Stimulated activated CD4-positive, alpha-beta T cell treated with anti-CD3 and anti-CD28 coated beads, Interleukin-12 subunit alpha, Interleukin-12 subunit beta, amount 100 ng/mL, for 48 hours (primary cell): ENCODE measurements around the gene SLC66A2.
"Not testable (repeated sequence)": the region's sequence is repeated elsewhere in the genome, so short reads cannot be mapped to it uniquely, and the experiment has no call there.

Source experiments
- DNase-seq, 3 donors: peaks; one replicate each; pipeline ENCODE4 v3.0.0-alpha.2; 2020; ENCODE audit warnings: low read depth in 2 of 3, low spot score in 1 of 3

SLC66A2 gene

DNA sequence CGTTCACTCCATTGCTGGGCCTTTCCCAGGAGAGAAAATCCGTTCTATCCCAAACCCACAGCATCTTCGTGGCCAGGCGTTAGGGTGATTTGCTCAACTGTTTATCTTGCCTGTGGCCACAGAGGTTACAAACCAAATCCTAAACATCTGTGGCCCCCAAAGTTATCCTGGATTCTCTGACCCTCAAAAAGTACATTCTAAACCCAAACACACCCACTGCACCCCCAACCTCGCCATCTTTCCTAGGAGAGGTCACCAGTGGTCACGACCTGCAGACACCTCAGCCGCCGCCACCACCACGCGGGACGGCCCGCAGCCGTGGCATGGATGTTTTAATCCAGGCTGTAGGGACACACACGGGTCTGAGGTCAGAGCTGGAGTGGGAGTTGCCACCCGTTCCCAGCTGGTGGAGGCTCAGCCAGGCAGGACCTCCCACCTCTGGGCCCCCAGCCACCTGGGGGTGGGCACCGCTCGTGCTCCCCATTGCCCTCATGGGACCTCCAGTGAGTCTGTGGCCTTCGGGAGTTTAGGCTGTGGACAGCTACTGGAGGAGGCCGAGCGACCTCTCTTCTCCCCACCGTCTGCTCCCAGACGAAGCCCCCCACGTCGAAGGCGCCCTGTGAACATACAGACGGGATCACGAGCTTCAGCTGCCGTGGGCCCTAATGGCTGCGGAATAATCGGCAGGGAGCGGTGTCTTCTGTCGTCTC lies 81.7 kb downstream of the SLC66A2 start:
- no peak for DNase-seq

GRCh38 chr18:79868811-79869541 lies 82.5 kb downstream of the SLC66A2 start:
- no peak for DNase-seq

GRCh38 chr18:79868168-79868784 lies 83.2 kb downstream of the SLC66A2 start:
- no peak for DNase-seq

DNA sequence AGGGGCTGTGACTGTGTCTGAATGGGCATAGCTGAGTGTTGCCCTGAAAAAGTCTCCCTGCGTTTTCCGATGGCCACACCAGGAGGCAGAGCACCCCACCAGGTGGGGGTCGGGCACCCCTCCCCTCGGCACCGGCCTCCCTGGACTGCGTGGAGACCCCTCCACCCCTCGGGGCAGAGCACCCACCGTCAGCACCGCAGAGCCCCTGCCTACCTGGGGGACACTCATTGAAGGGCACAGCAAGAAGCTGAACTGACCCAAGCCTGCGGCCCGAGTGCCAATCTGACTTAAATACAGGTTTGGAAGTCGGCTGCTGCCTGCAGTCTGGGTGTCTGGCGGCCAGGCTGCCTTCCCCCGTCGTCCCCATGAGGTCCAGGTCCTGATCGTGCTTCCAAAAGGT lies 83.8 kb downstream of the SLC66A2 start:
- DNase-seq = no peak

- no peak for DNase-seq
Measured at GRCh38 chr18:79866889-79867574, 84.4 kb downstream of the SLC66A2 start.

DNA sequence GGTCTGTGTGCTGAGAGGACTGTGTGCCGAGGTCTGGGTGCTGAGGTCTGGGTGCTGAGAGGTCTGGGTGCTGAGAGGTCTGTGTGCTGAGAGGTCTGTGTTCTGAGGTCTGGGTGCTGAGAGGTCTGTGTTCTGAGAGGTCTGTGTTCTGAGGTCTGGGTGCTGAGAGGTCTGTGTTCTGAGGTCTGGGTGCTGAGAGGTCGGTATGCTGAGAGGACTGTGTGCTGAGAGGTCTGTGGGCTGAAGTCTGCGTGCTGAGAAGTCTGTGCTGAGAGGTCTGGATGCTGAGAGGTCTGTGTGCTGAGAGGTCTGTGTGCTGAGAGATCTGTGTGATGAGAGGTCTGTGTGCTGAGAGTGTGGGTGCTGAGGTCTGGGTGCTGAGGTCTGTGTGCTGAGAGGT lies 85.5 kb downstream of the SLC66A2 start:
- DNase-seq = not testable (repeated sequence)

DNA sequence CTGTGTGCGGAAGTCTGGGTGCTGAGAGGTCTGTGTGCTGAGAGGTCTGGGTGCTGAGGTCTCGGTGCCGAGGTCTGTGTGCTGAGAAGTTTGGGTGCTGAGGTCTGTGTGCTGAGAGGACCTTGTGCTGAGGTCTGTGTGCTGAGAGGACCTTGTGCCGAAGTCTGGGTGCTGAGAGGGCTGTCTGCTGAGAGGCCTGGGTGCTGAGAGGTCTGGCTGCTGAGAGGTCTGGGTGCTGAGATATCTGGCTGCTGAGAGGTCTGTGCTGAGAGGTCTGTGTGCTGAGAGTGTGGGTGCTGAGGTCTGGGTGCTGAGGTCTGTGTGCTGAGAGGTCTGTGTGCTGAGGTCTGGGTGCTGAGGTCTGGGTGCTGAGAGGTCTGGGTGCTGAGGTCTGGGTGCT lies 86.5 kb downstream of the SLC66A2 start:
- DNase-seq = not testable (repeated sequence)

GRCh38 chr18:79864006-79864725 lies 87.3 kb downstream of the SLC66A2 start:
- DNase-seq = no peak

DNA sequence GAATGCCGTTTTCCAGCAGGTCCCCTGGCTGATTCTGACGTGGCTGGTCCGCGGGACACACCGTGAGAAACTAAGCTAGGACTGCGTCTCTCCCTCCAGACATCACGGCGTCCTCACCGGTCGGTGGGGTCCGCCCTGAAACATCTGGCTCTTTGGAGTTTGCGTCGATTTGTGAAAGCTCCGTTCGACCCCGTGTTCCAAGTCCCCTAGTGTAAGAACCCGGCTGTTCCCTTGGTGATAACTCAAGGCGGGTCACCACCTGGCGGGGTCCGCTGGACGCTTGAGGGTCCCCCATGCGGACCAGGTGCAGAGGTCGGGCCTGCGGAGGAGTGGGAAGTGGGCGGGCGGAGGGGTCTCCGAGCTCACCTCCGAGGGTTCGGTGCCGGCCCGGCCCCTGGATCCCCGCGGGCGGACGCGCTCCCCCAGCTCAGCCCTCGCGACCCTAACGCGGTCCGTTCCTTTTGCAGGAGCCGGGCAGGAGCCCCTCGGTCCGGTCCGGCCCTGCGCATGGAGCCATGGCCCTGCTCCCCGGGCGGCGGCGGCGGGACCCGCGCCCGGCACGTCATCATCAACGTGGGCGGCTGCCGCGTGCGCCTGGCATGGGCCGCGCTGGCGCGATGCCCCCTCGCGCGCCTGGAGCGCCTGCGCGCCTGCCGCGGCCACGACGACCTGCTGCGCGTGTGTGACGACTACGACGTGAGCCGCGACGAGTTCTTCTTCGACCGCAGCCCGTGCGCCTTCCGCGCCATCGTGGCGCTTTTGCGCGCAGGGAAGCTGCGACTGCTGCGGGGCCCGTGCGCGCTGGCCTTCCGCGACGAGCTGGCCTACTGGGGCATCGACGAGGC lies 88.1 kb downstream of the SLC66A2 start:
- DNase-seq = no peak

DNA sequence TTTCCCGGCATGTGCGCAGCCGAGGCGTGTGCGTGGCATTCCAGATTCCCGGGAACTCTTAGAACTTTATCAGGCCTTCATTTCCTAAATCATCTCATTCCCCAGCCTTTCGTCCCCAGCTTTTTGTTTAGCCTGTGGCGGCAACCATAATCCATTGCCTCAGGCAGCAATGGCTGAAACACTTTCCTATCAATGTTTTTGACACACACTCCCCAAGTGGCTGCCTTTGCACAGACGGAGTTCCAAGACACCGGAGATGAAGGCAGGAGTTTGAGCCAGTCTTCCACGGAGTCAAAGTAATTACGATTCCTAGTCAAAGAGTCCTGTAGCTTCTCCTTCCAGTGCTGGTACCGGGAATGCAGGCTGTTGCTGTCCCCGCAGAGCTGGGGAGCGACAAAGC lies 88.9 kb downstream of the SLC66A2 start:
- DNase-seq = no peak

GRCh38 chr18:79861687-79862086 lies 89.8 kb downstream of the SLC66A2 start:
- DNase-seq = no peak

GRCh38 chr18:79859314-79859713 lies 92.1 kb downstream of the SLC66A2 start:
- DNase-seq = no peak

GRCh38 chr18:79857082-79857671 lies 94.3 kb downstream of the SLC66A2 start:
- no peak for DNase-seq

DNA sequence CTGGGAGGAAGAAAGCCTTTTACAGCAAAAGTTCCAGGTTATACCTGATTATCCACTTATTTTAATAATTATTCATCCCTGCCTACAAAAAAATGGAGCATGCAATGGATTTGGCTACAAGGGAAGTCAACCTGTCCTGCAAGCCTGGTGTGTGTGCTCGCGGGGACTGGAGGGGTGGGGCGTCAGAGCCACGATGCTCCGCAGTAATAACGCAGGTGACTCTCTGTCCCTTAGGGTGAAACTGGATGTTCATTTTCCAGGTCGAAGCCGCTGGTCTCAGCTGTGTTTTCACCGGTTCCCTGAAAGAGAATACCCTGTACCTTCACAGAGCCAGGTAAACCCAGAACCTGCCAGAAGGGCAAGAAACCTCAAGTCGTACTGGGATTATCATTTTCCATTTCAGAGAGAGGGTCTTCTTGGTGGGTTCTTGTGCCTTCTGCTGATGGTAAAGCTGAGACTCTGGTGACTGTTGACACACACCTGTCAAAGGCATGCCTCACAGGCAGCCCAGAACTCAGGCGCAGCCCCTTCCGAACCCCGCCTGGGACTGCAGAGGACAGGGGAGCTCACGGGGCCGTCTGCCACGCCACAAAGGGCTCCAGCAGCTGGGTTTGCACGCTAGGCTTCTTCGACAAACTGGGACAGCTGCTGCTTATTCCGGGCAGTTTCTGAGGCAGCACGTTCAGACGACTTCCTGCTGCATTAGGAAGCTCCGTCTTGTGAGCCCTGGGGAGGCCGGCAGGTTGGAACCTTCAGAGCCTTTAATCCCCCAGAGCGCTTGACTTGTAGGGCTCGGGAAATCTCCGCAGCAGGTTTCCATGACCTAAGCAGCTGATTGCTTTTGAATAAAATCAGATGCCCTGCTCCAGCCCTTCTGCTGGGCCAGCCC lies 95.1 kb downstream of the SLC66A2 start:
- DNase-seq = no peak

GRCh38 chr18:79855147-79855933 lies 96.1 kb downstream of the SLC66A2 start:
- no peak for DNase-seq

- DNase-seq = no peak
Measured at GRCh38 chr18:79853993-79854364, 97.5 kb downstream of the SLC66A2 start.

DNA sequence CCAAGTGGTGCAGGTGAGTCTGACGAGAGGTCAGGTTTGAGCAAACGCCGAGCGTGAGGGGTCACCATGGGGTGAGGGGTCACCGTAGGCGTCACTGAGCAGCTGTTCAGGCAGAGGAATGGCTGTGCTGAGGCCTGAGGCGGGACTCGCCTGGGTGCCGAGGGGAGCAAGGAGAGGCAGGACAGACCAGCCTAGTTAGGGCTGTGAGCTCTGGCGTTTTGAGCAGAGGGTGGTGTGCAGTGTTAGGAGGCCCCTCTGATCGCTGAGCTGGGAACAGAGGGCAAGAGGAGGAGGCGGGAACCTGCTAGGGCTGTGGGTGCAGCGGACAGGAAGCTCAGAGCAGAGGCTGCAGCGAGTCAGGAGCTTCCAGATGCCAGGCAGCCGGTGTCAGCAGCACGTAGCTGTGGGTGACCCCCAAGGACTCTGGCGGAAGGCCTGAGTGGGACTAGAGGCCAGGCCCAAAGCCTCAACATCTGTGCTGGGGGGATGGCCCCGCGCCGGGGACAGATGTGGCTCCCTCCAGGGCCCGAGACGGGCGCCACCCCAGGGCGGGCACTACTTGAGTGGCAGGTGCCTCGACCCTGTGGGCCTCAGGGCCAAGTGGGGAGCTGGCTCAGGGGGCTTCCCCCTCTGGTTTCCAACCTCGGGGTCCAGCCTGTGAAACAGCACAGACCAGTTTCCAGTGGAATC lies 98.0 kb downstream of the SLC66A2 start:
- no peak for DNase-seq
